Natural killer cell (primary cell): Measurements from ENCODE around the gene SRGN. TPM values are rescaled to one million over a fixed set of nuclear protein-coding genes. Genes with fewer than 3 reads are reported as not detected.

ENCODE experiments used
- ATAC-seq, 3 donors: fragments of 150-1000 bp in 2 of 3; fragments of 200-7000 bp in 1 of 3; cut with Tn5 transposase; 1 replicate in 1 of 3; 2 replicates in 2 of 3; pipeline ENCODE4 v1.10.0; 2021; ENCODE audit warnings: mild to moderate bottlenecking in 2 of 3, moderate library complexity in 2 of 3
- DNase-seq, 2 donors: peaks; one replicate each; pipeline versions ENCODE4 v3.0.0 to v3.0.0-alpha.2; 2013 to 2021; ENCODE audit warnings: mixed read lengths in 1 of 2
- H3K27ac ChIP-seq: one replicate; pipeline ENCODE4 v1.5.1; 2013; ENCODE audit warnings: mild to moderate bottlenecking, low read length
- H3K27me3 ChIP-seq: one replicate; pipeline ENCODE4 v1.6.1; 2013; ENCODE audit warnings: low read length; ENCODE audit not compliant: control insufficient read depth, insufficient read depth
- H3K36me3 ChIP-seq: one replicate; pipeline ENCODE4 v1.6.1; 2013; ENCODE audit warnings: low read length; ENCODE audit not compliant: control insufficient read depth, insufficient read depth
- H3K4me1 ChIP-seq: one replicate; pipeline ENCODE4 v1.6.1; 2013; ENCODE audit warnings: low read length; ENCODE audit not compliant: control insufficient read depth, insufficient read depth
- H3K4me3 ChIP-seq: one replicate; pipeline ENCODE4 v1.5.1; 2013; ENCODE audit warnings: low read length
- H3K9me3 ChIP-seq: one replicate; pipeline ENCODE4 v1.6.1; 2013; ENCODE audit warnings: low read length; ENCODE audit not compliant: control insufficient read depth, insufficient read depth
- H3K27ac Mint-ChIP-seq, 2 donors: one replicate each; pipeline ENCODE4 v1.8.0; 2022; ENCODE audit warnings: mild to moderate bottlenecking in 2 of 2, mixed read lengths in 2 of 2, moderate library complexity in 1 of 2
- H3K27me3 Mint-ChIP-seq, 2 donors: one replicate each; pipeline ENCODE4 v1.8.0; 2022; ENCODE audit warnings: low read depth in 2 of 2, mixed read lengths in 2 of 2
- H3K36me3 Mint-ChIP-seq: one replicate; pipeline ENCODE4 v1.8.0; 2022; ENCODE audit warnings: mixed read lengths
- H3K4me1 Mint-ChIP-seq, 2 donors: one replicate each; pipeline ENCODE4 v1.8.0; 2022; ENCODE audit warnings: mixed read lengths in 2 of 2
- H3K4me3 Mint-ChIP-seq: one replicate; pipeline ENCODE4 v1.8.0; 2022; ENCODE audit warnings: mild to moderate bottlenecking, moderate library complexity, mixed read lengths
- H3K9me3 Mint-ChIP-seq, 2 donors: one replicate each; pipeline ENCODE4 v1.8.0; 2022; ENCODE audit warnings: mixed read lengths in 2 of 2
- CTCF ChIP-seq: fragments of 200-600 bp; IDR thresholded peaks from one replicate; pipeline ENCODE4 v1.8.0; 2022; ENCODE audit warnings: antibody characterized with exemption
- WGBS: methylation state at CpG from one replicate; pipeline ENCODE4 v1.1.7; 2013; ENCODE audit warnings: missing lambda C conversion rate; ENCODE audit not compliant: insufficient coverage; 5-methylcytosine and 5-hydroxymethylcytosine counted together
- intact Hi-C: fragments of 100-400 bp; cut with micrococcal nuclease; formaldehyde crosslinking; loops from one replicate; pipeline ENCODE4 v1.14.2; 2022
- total RNA-seq, 4 donors: library from RNA; stranded (reverse); fragments of 120-200 nt in 1 of 4; gene quantifications; one replicate each; pipeline versions ENCODE4 v1.2.3 to v1.2.4, GENCODE V29; 2013 to 2022

The SRGN gene
- total RNA-seq, 3 donors from 2014 or later (not counting 1 experiment from before 2014, with no cell fraction given), result 636 to 954 (median 778) TPM

- H3K27ac ChIP-seq, result no peak overlapping the region
- intact Hi-C loops, result no loop called here
- H3K27me3 Mint-ChIP-seq, result no peaks in the 10 kb centered on the region
- TF ChIP-seq CTCF, result no peak
- H3K36me3 Mint-ChIP-seq, result no peaks in the 10 kb centered on the region
- no peak overlapping the region for H3K4me3 ChIP-seq
- H3K9me3 Mint-ChIP-seq, result no peaks in the 10 kb centered on the region
- 92% methylated on average over 19 of the region's 19 CpGs for WGBS
- DNase-seq, result no peak
- H3K36me3 ChIP-seq, result no peaks in the 10 kb centered on the region
- H3K4me1 ChIP-seq, result peaks cover 29% of the 10 kb centered on the region
- peaks cover 15 to 24% of the 10 kb centered on the region in 2 donors for H3K4me1 Mint-ChIP-seq
- H3K4me3 Mint-ChIP-seq, result no peak overlapping the region
- H3K9me3 ChIP-seq, result no peaks in the 10 kb centered on the region
- ATAC-seq, result no peak
- H3K27me3 ChIP-seq, result no peaks in the 10 kb centered on the region
- H3K27ac Mint-ChIP-seq, result no peak overlapping the region
Measured at GRCh38 chr10:69069090-69070042, 18.5 kb upstream of the SRGN start.

GRCh38 chr10:69070951-69071350 lies 17.0 kb upstream of the SRGN start:
- intact Hi-C loops, result no loop called here
- Mint-ChIP-seq H3K27me3 (no peaks in the 10 kb centered on the region), H3K4me1 (peaks cover 9 to 17% of the 10 kb centered on the region in 2 donors), H3K36me3 (no peaks in the 10 kb centered on the region), H3K27ac (no peak overlapping the region), H3K4me3 (no peak overlapping the region), H3K9me3 (no peaks in the 10 kb centered on the region)
- H3K36me3 ChIP-seq, result no peaks in the 10 kb centered on the region
- no peak overlapping the region for H3K4me3 ChIP-seq
- no peaks in the 10 kb centered on the region for H3K27me3 ChIP-seq
- H3K27ac ChIP-seq, result no peak overlapping the region
- TF ChIP-seq CTCF, result no peak
- H3K9me3 ChIP-seq, result no peaks in the 10 kb centered on the region
- ATAC-seq (no peak), DNase-seq (no peak)
- peaks cover 17% of the 10 kb centered on the region for H3K4me1 ChIP-seq
- WGBS, result 89% methylated on average over 4 of the region's 4 CpGs

GRCh38 chr10:69071610-69072009 lies 16.3 kb upstream of the SRGN start:
- intact Hi-C loops, result no loop called here
- H3K36me3 ChIP-seq, result no peaks in the 10 kb centered on the region
- H3K4me1 ChIP-seq, result peaks cover 14% of the 10 kb centered on the region
- H3K36me3 Mint-ChIP-seq, result no peaks in the 10 kb centered on the region
- H3K9me3 ChIP-seq, result no peaks in the 10 kb centered on the region
- H3K27me3 Mint-ChIP-seq, result no peaks in the 10 kb centered on the region
- no peak overlapping the region for H3K27ac ChIP-seq
- WGBS, result 89% methylated on average over 6 of the region's 6 CpGs
- DNase-seq (no peak), ATAC-seq (no peak)
- no peaks in the 10 kb centered on the region for H3K9me3 Mint-ChIP-seq
- H3K4me3 ChIP-seq, result no peak overlapping the region
- H3K4me1 Mint-ChIP-seq, result peaks cover 9 to 13% of the 10 kb centered on the region in 2 donors
- no peaks in the 10 kb centered on the region for H3K27me3 ChIP-seq
- no peak overlapping the region for H3K27ac Mint-ChIP-seq
- TF ChIP-seq CTCF, result no peak
- no peak overlapping the region for H3K4me3 Mint-ChIP-seq
